Measurements from ENCODE around the gene HOXA3. TPM values are rescaled to one million over a fixed set of nuclear protein-coding genes. Genes with fewer than 3 reads are reported as not detected.

The HOXA3 gene
- total and polyA plus RNA-seq, 2 of the 13 experiments (the other 11 are each of a cell fraction or from before 2014, with no cell fraction given), result 2.9 to 4.6 TPM

- Histone ChIP-seq H3K9ac (ENCODE audit: insufficient read depth, low read depth, low read length) (no peak overlapping the region), H3K27ac (ENCODE audit: extremely low read length, insufficient read depth, low read length) (no peak overlapping the region), H4K20me1 (ENCODE audit: insufficient read depth, low read length) (no peaks in the 10 kb centered on the region), H3K9me3 (ENCODE audit: low read length) (no peaks in the 10 kb centered on the region), H3K36me3 (replicated peaks in 1 of 2; ENCODE audit: control insufficient read depth in 1 of 2, insufficient read depth in 2 of 2, low read length in 2 of 2) (no peaks in the 10 kb centered on the region), H3K4me1 (ENCODE audit: insufficient read depth, low read length) (peaks cover 19% of the 10 kb centered on the region), H2AFZ (ENCODE audit: low read length) (no peak overlapping the region), H3K79me2 (ENCODE audit: insufficient read depth, low read length) (no peaks in the 10 kb centered on the region), H3K4me3 (replicated peaks in 1 of 3; ENCODE audit: insufficient read depth in 1 of 3, low read depth in 2 of 3, low read length in 3 of 3) (no peak overlapping the region), H3K4me2 (ENCODE audit: low read depth, low read length) (no peak overlapping the region), H3K27me3 (ENCODE audit: control insufficient read depth in 1 of 2, insufficient read depth in 2 of 2, low read length in 2 of 2) (peaks cover 6 to 46% of the 10 kb centered on the region in 2 experiments)
- in situ Hi-C loops (cut with HindIII; ENCODE audit: extremely low pct_ligation_motif_present, low pct_unique_long_range_greater_than_20kb), result loop anchor here (5.0 to 25.0 kb wide), 2 partner anchors 791 to 1071 kb away; no protein-coding TSS in a partner anchor
- ATAC-seq (no peak), DNase-seq (ENCODE audit: low spot score) (no peak), FAIRE-seq (no peak)
- TF ChIP-seq DZIP1 (CRISPR knock-in tag; IDR thresholded peaks at IDR 0.05), result no peak
- TF ChIP-seq TEF (CRISPR knock-in tag; IDR thresholded peaks at IDR 0.05), result no peak
- TF ChIP-seq ZMAT3 (CRISPR knock-in tag; conservative IDR thresholded peaks at IDR 0.05), result no peak
- TF ChIP-seq ZNF263 (CRISPR knock-in tag; IDR thresholded peaks at IDR 0.05), result no peak
- no peak for TF ChIP-seq TGIF2 (CRISPR knock-in tag; IDR thresholded peaks at IDR 0.05)
- TF ChIP-seq ZBTB49 (CRISPR knock-in tag; IDR thresholded peaks at IDR 0.05; ENCODE audit: borderline replicate concordance), result no peak
- no peak for TF ChIP-seq ZBTB21 (CRISPR knock-in tag; IDR thresholded peaks at IDR 0.05)
- TF ChIP-seq GATAD2A (CRISPR knock-in tag; IDR thresholded peaks at IDR 0.05), result no peak
- no peak for TF ChIP-seq ZNF598 (CRISPR knock-in tag; IDR thresholded peaks at IDR 0.05; ENCODE audit: borderline replicate concordance)
- TF ChIP-seq CBFB (CRISPR knock-in tag; IDR thresholded peaks at IDR 0.05), result no peak
- intact Hi-C loops (cut with micrococcal nuclease; ENCODE audit: unreplicated experiment), result no loop called here
- POLR2A ChIA-PET, result no interaction called here
- CTCF ChIA-PET (ENCODE audit: low intra/inter-chr PET ratio, low total read pairs), result no interaction called here
- no TSS peak for BruUV-seq (replicated peaks)
- WGBS (ENCODE audit: low lambda C conversion rate), result 80% methylated on average over 30 of the region's 30 CpGs
These were observed 5.5 kb upstream of the HOXA3 start for GRCh38 chr7:27157702-27158431.

Measured in HepG2 (cell line).